Astrocyte of the hippocampus (primary cell): ENCODE measurements around the gene SLC1A3.
A peak's percentile ranks its signal among the peaks of the same experiment; 100 is the strongest.

Experiments used
- DNase-seq: peaks from one replicate; pipeline ENCODE4 v3.0.0; 2011; ENCODE audit warnings: low read depth, low spot score

The SLC1A3 gene

GRCh38 chr5:36685631-36686288 lies 79.4 kb downstream of the SLC1A3 start:
- no peak for DNase-seq

- DNase-seq, result no peak
Measured at GRCh38 chr5:36686881-36687280, 80.5 kb downstream of the SLC1A3 start.

GRCh38 chr5:36688722-36689121 lies 82.3 kb downstream of the SLC1A3 start:
- DNase-seq, result no peak

GRCh38 chr5:36689225-36689624 lies 82.8 kb downstream of the SLC1A3 start:
- DNase-seq, result peak; percentile 31

GRCh38 chr5:36690041-36690961 lies 83.9 kb downstream of the SLC1A3 start:
- DNase-seq, result peak; percentile 91

- no peak for DNase-seq
Measured at GRCh38 chr5:36691226-36691625, 84.8 kb downstream of the SLC1A3 start.

GRCh38 chr5:36691696-36692371 lies 85.4 kb downstream of the SLC1A3 start:
- DNase-seq, result peak; percentile 56

GRCh38 chr5:36692791-36693763 lies 86.7 kb downstream of the SLC1A3 start:
- peak; percentile 91 for DNase-seq

GRCh38 chr5:36694351-36694750 lies 87.9 kb downstream of the SLC1A3 start:
- no peak for DNase-seq

GRCh38 chr5:36696059-36696673 lies 89.8 kb downstream of the SLC1A3 start:
- DNase-seq, result peak; percentile 80

GRCh38 chr5:36698031-36698430 lies 91.6 kb downstream of the SLC1A3 start:
- DNase-seq, result no peak

GRCh38 chr5:36701085-36701698 lies 94.8 kb downstream of the SLC1A3 start:
- peak; percentile 33 for DNase-seq

GRCh38 chr5:36703245-36703860 lies 96.9 kb downstream of the SLC1A3 start:
- no peak for DNase-seq

- DNase-seq, result no peak
Measured at GRCh38 chr5:36704131-36704530, 97.7 kb downstream of the SLC1A3 start.

- DNase-seq, result no peak
Measured at GRCh38 chr5:36705055-36705454, 98.6 kb downstream of the SLC1A3 start.

GRCh38 chr5:36706662-36707061 lies 100.3 kb downstream of the SLC1A3 start:
- DNase-seq, result no peak

- DNase-seq, result no peak
Measured at GRCh38 chr5:36708996-36709395, 102.6 kb downstream of the SLC1A3 start.

- DNase-seq, result no peak
Measured at GRCh38 chr5:36710039-36710438, 103.6 kb downstream of the SLC1A3 start.

- no peak for DNase-seq
Measured at GRCh38 chr5:36712706-36713105, 106.3 kb downstream of the SLC1A3 start.

- no peak for DNase-seq
Measured at GRCh38 chr5:36713541-36713940, 107.1 kb downstream of the SLC1A3 start.
